ENCODE measurements around the gene ACP2. TPM values are rescaled to one million over a fixed set of nuclear protein-coding genes. Genes with fewer than 3 reads are reported as not detected.

ACP2 gene
- polyA plus RNA-seq, 1 experiment: 31.1 TPM

GRCh38 chr11:47278769-47279168 lies 30.2 kb upstream of the ACP2 start:
- ChIA-PET POLR2A (no interaction called here), CTCF (interaction anchor here (1.3 kb wide), 1 partner anchor 9 kb away, joined by 3 read pairs; no protein-coding TSS in a partner anchor)
- no peaks in the 10 kb centered on the region for H3K27me3 ChIP-seq (ENCODE audit: control insufficient read depth, insufficient read depth, low read length)
- peaks cover 34% of the 10 kb centered on the region for H3K36me3 ChIP-seq (ENCODE audit: control insufficient read depth, insufficient read depth, low read length)
- H3K4me3 ChIP-seq (ENCODE audit: low read depth, low read length): no peak overlapping the region
- no peak for DNase-seq (ENCODE audit: low read depth)
- TF ChIP-seq CTCF (IDR thresholded peaks at IDR 0.05; ENCODE audit: insufficient read depth, low read depth, low read length): no peak

GRCh38 chr11:47278058-47278457 lies 29.4 kb upstream of the ACP2 start:
- H3K4me3 ChIP-seq (ENCODE audit: low read depth, low read length): no peak overlapping the region
- CTCF ChIA-PET: no interaction called here
- POLR2A ChIA-PET: no interaction called here
- H3K27me3 ChIP-seq (ENCODE audit: control insufficient read depth, insufficient read depth, low read length): no peaks in the 10 kb centered on the region
- H3K36me3 ChIP-seq (ENCODE audit: control insufficient read depth, insufficient read depth, low read length): peaks cover 32% of the 10 kb centered on the region
- TF ChIP-seq CTCF (IDR thresholded peaks at IDR 0.05; ENCODE audit: insufficient read depth, low read depth, low read length): no peak
- DNase-seq (ENCODE audit: low read depth): no peak

- TF ChIP-seq CTCF (IDR thresholded peaks at IDR 0.05; ENCODE audit: insufficient read depth, low read depth, low read length): no peak
- H3K4me3 ChIP-seq (ENCODE audit: low read depth, low read length): no peak overlapping the region
- peaks cover 25% of the 10 kb centered on the region for H3K36me3 ChIP-seq (ENCODE audit: control insufficient read depth, insufficient read depth, low read length)
- ChIA-PET POLR2A (no interaction called here), CTCF (no interaction called here)
- H3K27me3 ChIP-seq (ENCODE audit: control insufficient read depth, insufficient read depth, low read length): no peaks in the 10 kb centered on the region
- no peak for DNase-seq (ENCODE audit: low read depth)
Observed at GRCh38 chr11:47276923-47277322, 28.3 kb upstream of the ACP2 start.

GRCh38 chr11:47274495-47275235 lies 26.1 kb upstream of the ACP2 start:
- no peak overlapping the region for H3K4me3 ChIP-seq (ENCODE audit: low read depth, low read length)
- no peaks in the 10 kb centered on the region for H3K27me3 ChIP-seq (ENCODE audit: control insufficient read depth, insufficient read depth, low read length)
- TF ChIP-seq CTCF (IDR thresholded peaks at IDR 0.05; ENCODE audit: insufficient read depth, low read depth, low read length): no peak
- CTCF ChIA-PET: interaction anchor here (0.8 to 0.9 kb wide), 3 partner anchors 10 to 16 kb away, joined by 3 read pairs; partner anchors contain the start of gene NR1H3
- DNase-seq (ENCODE audit: low read depth): no peak
- POLR2A ChIA-PET: no interaction called here
- peaks cover 21% of the 10 kb centered on the region for H3K36me3 ChIP-seq (ENCODE audit: control insufficient read depth, insufficient read depth, low read length)

- TF ChIP-seq CTCF (IDR thresholded peaks at IDR 0.05; ENCODE audit: insufficient read depth, low read depth, low read length): no peak
- Histone ChIP-seq H3K36me3 (ENCODE audit: control insufficient read depth, insufficient read depth, low read length) (peaks cover 18% of the 10 kb centered on the region), H3K27me3 (ENCODE audit: control insufficient read depth, insufficient read depth, low read length) (no peaks in the 10 kb centered on the region), H3K4me3 (ENCODE audit: low read depth, low read length) (no peak overlapping the region)
- CTCF ChIA-PET: interaction anchor here (0.6 to 1.8 kb wide), 4 partner anchors 13 to 77 kb away, joined by 3 to 4 read pairs (median 4); no protein-coding TSS in a partner anchor
- POLR2A ChIA-PET: interaction anchor here (0.6 kb wide), 1 partner anchor 49 kb away, joined by 3 read pairs; no protein-coding TSS in a partner anchor
- no peak for DNase-seq (ENCODE audit: low read depth)
Observed at GRCh38 chr11:47272706-47273105, 24.1 kb upstream of the ACP2 start.

Data from BJ (cell line).